Tibial artery (tissue), 4 donors: ENCODE measurements around the gene MYMX.

Source experiments
- DNase-seq, 2 donors: peaks; one replicate each; pipeline ENCODE4 v3.0.0-alpha.2; 2019
- H3K27ac ChIP-seq, 2 donors: fragments of 200-600 bp; sonication (generic) in 1 of 2; 1 replicate in 1 of 2; 2 replicates in 1 of 2; pipeline ENCODE4 v1.5.1; 2018 to 2019; ENCODE audit warnings: mild to moderate bottlenecking in 1 of 2
- H3K27me3 ChIP-seq, 2 donors: fragments of 200-600 bp; sonication (generic) in 1 of 2; one replicate each; pipeline versions ENCODE4 v1.5.1 to v1.6.0; 2016 to 2019
- H3K36me3 ChIP-seq, 3 donors: fragments of 200-600 bp; sonication (generic) in 2 of 3; one replicate each; pipeline ENCODE4 v1.5.1; 2016 to 2019; ENCODE audit warnings: mild to moderate bottlenecking in 2 of 3
- H3K4me1 ChIP-seq, 4 donors: fragments of 200-600 bp; sonication (generic) in 2 of 4; 1 replicate in 3 of 4; 2 replicates in 1 of 4; pipeline ENCODE4 v1.5.1; 2016 to 2019
- H3K4me3 ChIP-seq, 2 donors: fragments of 200-600 bp; sonication (generic) in 1 of 2; 1 replicate in 1 of 2; 2 replicates in 1 of 2; pipeline ENCODE4 v1.5.1; 2018 to 2019; ENCODE audit warnings: mild to moderate bottlenecking in 2 of 2
- H3K9me3 ChIP-seq, 3 donors: fragments of 200-600 bp; sonication (generic) in 1 of 3; one replicate each; pipeline ENCODE4 v1.5.1; 2016 to 2019
- intact Hi-C: fragments of 100-400 bp; cut with DNase I; formaldehyde crosslinking; loops from one replicate; pipeline ENCODE4 v1.15.0; 2023; ENCODE audit warnings: low total_unique reads
- TF ChIP-seq, protein P1 (sequence below), 2 experiments: fragments of 200-600 bp in 1 of 2; fragments of 450-650 bp in 1 of 2; IDR thresholded peaks; one replicate each; pipeline ENCODE4 v1.5.1; 2017 to 2019; ENCODE audit warnings: antibody characterized with exemption in 2 of 2, mild to moderate bottlenecking in 1 of 2, moderate library complexity in 1 of 2

MYMX gene

GRCh38 chr6:44249082-44249748, 32.5 kb downstream of the MYMX start:
- no peak for DNase-seq
- Histone ChIP-seq H3K27ac (peak overlapping the region; percentile 97 to 98), H3K36me3 (peaks cover 54 to 58% (median 57%) of the 10 kb centered on the region in 3 donors), H3K9me3 (no peaks in the 10 kb centered on the region), H3K4me1 (peaks cover 0 to 37% (median 28%) of the 10 kb centered on the region in 4 donors), H3K27me3 (no peaks in the 10 kb centered on the region), H3K4me3 (peak overlapping the region; percentile 71 to 74)
- intact Hi-C loops = no loop called here
- TF ChIP-seq, protein P1, sequence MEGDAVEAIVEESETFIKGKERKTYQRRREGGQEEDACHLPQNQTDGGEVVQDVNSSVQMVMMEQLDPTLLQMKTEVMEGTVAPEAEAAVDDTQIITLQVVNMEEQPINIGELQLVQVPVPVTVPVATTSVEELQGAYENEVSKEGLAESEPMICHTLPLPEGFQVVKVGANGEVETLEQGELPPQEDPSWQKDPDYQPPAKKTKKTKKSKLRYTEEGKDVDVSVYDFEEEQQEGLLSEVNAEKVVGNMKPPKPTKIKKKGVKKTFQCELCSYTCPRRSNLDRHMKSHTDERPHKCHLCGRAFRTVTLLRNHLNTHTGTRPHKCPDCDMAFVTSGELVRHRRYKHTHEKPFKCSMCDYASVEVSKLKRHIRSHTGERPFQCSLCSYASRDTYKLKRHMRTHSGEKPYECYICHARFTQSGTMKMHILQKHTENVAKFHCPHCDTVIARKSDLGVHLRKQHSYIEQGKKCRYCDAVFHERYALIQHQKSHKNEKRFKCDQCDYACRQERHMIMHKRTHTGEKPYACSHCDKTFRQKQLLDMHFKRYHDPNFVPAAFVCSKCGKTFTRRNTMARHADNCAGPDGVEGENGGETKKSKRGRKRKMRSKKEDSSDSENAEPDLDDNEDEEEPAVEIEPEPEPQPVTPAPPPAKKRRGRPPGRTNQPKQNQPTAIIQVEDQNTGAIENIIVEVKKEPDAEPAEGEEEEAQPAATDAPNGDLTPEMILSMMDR (IDR thresholded peaks at IDR 0.05) = no peak

GRCh38 chr6:44250067-44250717, 33.5 kb downstream of the MYMX start:
- H3K9me3 ChIP-seq = no peaks in the 10 kb centered on the region
- H3K27ac ChIP-seq = no peak overlapping the region
- no peaks in the 10 kb centered on the region for H3K27me3 ChIP-seq
- intact Hi-C loops = no loop called here
- H3K36me3 ChIP-seq = peaks cover 61 to 68% (median 67%) of the 10 kb centered on the region in 3 donors
- peaks cover 0 to 37% (median 28%) of the 10 kb centered on the region in 4 donors for H3K4me1 ChIP-seq
- DNase-seq = no peak
- TF ChIP-seq, protein P1 (IDR thresholded peaks at IDR 0.05) = no peak
- H3K4me3 ChIP-seq = no peak overlapping the region

DNA sequence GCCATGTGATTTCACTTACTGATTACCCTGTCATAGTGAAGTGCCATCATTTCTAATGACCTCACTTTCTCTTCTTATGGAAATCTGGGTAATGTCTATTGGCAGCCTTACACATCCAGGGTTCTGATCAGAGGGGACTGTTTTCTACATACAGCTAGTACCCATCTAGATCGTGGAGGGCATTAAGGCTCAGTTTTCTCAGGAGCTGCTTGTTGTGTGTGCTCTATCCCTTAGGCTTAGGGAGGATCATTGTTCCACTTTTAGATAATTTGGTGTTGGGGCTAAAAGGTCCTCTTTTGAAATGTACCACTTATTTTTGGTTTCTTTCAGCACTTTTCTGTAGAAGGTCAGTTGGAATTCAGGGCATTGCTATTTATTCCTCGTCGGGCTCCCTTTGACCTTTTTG, 34.0 kb downstream of the MYMX start:
- intact Hi-C loops = no loop called here
- Histone ChIP-seq H3K9me3 (no peaks in the 10 kb centered on the region), H3K27ac (no peak overlapping the region), H3K36me3 (peaks cover 61 to 71% (median 70%) of the 10 kb centered on the region in 3 donors), H3K4me3 (no peak overlapping the region), H3K27me3 (no peaks in the 10 kb centered on the region), H3K4me1 (peaks cover 0 to 32% (median 26%) of the 10 kb centered on the region in 4 donors)
- TF ChIP-seq, protein P1 (IDR thresholded peaks at IDR 0.05) = no peak
- no peak for DNase-seq

DNA sequence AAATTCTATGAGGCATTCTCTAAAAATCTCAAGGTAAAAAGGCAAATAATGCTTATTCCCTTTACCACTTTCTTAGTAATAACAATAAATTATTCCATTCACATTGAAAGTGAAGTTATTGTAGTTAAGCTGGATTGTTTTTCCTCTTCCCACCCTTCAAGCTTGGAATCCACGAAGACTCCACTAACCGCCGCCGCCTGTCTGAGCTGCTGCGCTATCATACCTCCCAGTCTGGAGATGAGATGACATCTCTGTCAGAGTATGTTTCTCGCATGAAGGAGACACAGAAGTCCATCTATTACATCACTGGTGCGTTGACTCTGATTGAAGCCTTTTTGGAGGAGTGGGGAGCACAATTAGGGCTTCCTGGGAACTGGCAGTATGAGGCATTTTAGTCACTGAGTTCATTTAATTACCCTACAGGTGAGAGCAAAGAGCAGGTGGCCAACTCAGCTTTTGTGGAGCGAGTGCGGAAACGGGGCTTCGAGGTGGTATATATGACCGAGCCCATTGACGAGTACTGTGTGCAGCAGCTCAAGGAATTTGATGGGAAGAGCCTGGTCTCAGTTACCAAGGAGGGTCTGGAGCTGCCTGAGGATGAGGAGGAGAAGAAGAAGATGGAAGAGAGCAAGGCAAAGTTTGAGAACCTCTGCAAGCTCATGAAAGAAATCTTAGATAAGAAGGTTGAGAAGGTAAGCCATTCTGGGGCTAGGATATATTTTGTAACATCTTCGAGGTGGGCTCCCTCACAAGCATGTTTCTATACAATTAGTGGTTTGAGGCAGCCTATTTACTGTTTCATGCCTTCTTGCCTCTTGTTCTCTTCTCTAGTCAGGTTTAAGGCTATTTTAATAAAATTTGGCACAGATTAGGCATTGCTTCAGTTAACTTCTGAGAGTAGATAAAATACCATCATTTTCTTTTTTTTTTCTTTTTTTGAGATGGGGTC, 35.1 kb downstream of the MYMX start:
- H3K27me3 ChIP-seq = no peaks in the 10 kb centered on the region
- no peaks in the 10 kb centered on the region for H3K9me3 ChIP-seq
- intact Hi-C loops = no loop called here
- no peak overlapping the region for H3K27ac ChIP-seq
- TF ChIP-seq, protein P1 (IDR thresholded peaks at IDR 0.05) = no peak
- peaks cover 61 to 71% (median 70%) of the 10 kb centered on the region in 3 donors for H3K36me3 ChIP-seq
- no peak for DNase-seq
- no peak overlapping the region for H3K4me3 ChIP-seq
- H3K4me1 ChIP-seq = peaks cover 0 to 40% (median 35%) of the 10 kb centered on the region in 4 donors

DNA sequence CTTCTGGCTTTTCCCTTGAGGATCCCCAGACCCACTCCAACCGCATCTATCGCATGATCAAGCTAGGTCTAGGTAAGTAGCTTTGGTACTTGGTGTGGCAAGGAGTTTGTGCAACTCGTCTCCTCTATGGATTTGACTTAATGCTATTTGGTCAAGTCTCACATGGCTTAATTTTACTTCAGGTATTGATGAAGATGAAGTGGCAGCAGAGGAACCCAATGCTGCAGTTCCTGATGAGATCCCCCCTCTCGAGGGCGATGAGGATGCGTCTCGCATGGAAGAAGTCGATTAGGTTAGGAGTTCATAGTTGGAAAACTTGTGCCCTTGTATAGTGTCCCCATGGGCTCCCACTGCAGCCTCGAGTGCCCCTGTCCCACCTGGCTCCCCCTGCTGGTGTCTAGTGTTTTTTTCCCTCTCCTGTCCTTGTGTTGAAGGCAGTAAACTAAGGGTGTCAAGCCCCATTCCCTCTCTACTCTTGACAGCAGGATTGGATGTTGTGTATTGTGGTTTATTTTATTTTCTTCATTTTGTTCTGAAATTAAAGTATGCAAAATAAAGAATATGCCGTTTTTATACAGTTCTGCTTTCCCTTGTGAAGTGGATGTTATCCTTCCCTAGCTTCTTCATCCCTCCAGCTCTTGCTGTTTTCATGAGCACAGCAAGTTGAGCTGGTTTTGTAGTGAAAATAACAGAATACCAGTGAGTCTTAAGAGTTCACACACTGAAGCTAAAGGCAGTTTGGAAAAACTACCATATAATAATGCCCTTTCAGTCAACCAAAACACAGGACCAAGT, 36.8 kb downstream of the MYMX start:
- TF ChIP-seq, protein P1 (IDR thresholded peaks at IDR 0.05) = peak in 1 of 2 experiments; percentile 29
- intact Hi-C loops = no loop called here
- no peak for DNase-seq
- H3K4me1 ChIP-seq = peaks cover 0 to 43% (median 36%) of the 10 kb centered on the region in 4 donors
- H3K27me3 ChIP-seq = no peaks in the 10 kb centered on the region
- H3K4me3 ChIP-seq = no peak overlapping the region
- H3K27ac ChIP-seq = no peak overlapping the region
- peaks cover 61 to 71% (median 70%) of the 10 kb centered on the region in 3 donors for H3K36me3 ChIP-seq
- no peaks in the 10 kb centered on the region for H3K9me3 ChIP-seq
